Measurements from ENCODE around the gene PTF1A. TPM values are rescaled to one million over a fixed set of nuclear protein-coding genes. Genes with fewer than 3 reads are reported as not detected.

The PTF1A gene
- total and polyA plus RNA-seq, 2 of the 4 experiments (the other 2 are of a cell fraction), result not detected

DNA sequence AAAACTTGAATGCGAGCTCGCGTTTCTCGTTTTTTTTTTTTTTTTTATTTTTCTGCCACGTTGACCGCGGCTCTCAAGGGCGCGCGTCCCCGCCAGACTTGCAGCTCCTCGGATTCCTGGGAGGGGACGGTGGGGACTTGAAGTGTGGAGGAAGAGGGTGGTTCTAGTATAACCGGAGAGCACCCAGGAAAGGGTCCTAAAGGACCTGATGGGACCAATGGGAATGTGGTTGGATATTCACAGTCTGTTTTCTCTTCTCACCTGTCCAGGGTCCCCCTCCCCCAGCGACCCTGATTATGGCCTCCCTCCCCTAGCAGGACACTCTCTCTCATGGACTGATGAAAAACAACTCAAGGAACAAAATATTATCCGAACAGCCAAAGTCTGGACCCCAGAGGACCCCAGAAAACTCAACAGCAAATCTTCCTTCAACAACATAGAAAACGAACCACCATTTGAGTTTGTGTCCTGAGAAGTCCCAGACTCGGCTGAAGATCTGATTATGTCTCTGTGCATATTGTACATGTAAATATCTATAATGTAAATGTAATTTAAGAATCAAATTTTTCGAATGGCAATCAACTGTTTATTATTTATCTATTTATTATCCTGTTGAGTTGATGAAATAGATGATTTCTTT lies 1.4 kb downstream of the PTF1A start (continued):
- TF ChIP-seq MXI1 (IDR thresholded peaks at IDR 0.05; ENCODE audit: borderline replicate concordance, low read depth, low read length), result no peak
- TF ChIP-seq RCOR1 (IDR thresholded peaks at IDR 0.05; ENCODE audit: insufficient replicate concordance, low read length), result no peak

DNA sequence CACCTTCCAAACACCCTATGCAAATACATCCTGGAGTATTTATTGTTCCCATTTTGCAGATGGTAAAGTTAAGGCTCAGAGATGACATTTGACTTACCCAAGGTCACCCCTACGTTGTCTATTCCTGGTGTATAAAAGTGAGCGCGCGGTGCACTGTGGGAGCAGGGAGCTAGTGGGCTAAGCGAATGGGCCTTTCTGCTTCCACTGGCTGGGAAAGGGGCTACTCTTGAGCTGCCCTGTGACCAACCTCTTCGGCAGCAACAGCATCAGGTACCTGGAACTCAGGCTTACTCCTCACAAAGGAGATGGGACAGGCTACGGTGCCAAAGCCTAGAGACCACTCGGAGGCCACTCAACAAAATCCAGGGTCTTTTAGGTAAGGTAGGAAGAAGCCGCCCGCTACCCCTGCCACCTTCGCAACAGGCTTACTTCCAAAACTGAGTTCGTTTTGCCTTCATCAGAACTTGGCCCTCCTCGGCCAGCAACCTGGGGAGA lies 2.4 kb downstream of the PTF1A start:
- no peak overlapping the region for H2AK9ac ChIP-seq (replicated peaks; ENCODE audit: low read depth, low read length, poor library complexity)
- no peak overlapping the region for H4K8ac ChIP-seq (ENCODE audit: low read depth in 2 of 2, low read length in 2 of 2)
- no peak overlapping the region for H2AK5ac ChIP-seq (ENCODE audit: low read depth, low read length)
- no peak overlapping the region for H3K18ac ChIP-seq (ENCODE audit: low read depth, low read length)
- WGBS, 2 experiments (ENCODE audit: extremely low coverage in 2 of 2, insufficient read length in 1 of 2), result 0% methylated on average over 1 of the region's 13 CpGs; no CpG with 5 or more reads in 1 of the 2 experiments
- ChIA-PET CTCF (no interaction called here), POLR2A (ENCODE audit: unreplicated experiment) (no interaction called here)
- in situ Hi-C loops (cut with MboI; ENCODE audit: low sequenced_read_pairs) (no loop called here), intact Hi-C loops (cut with micrococcal nuclease) (no loop called here), dilution Hi-C loops (cut with HindIII; ENCODE audit: low sequenced_read_pairs, unreplicated experiment) (no loop called here)
- H3K4me1 ChIP-seq (ENCODE audit: control insufficient read depth, insufficient read depth, low read length), result no peaks in the 10 kb centered on the region
- H3K56ac ChIP-seq (ENCODE audit: extremely low read depth, insufficient read depth, low read length), result no peak overlapping the region
- H3K4me2 ChIP-seq (ENCODE audit: low read depth, low read length), result no peak overlapping the region
- H4K20me1 ChIP-seq (ENCODE audit: insufficient read depth, low read length), result no peaks in the 10 kb centered on the region
- H3K9ac ChIP-seq (ENCODE audit: low read depth, low read length), result no peak overlapping the region
- no peak overlapping the region for H4K5ac ChIP-seq (ENCODE audit: low read depth, low read length)
- H3K4me3 ChIP-seq (ENCODE audit: insufficient read depth, low read depth, low read length), result no peak overlapping the region
- no peak overlapping the region for H2BK5ac ChIP-seq (ENCODE audit: low read depth, low read length, poor library complexity, severe bottlenecking)
- H2BK20ac ChIP-seq (ENCODE audit: low read depth, low read length), result no peak overlapping the region
- H2BK120ac ChIP-seq (ENCODE audit: low read depth, low read length), result no peak overlapping the region
- BruUV-seq (replicated peaks), result no TSS peak
- peaks cover 4% of the 10 kb centered on the region; the same call in 1 of the 2 replicates for H3K9me3 ChIP-seq (ENCODE audit: control insufficient read depth, insufficient read depth, low read length)
- DNase-seq (no peak), ATAC-seq (ENCODE audit: low read depth) (no peak)
- no peak overlapping the region for H3K4ac ChIP-seq (ENCODE audit: low read depth, low read length)
- H3K79me1 ChIP-seq (ENCODE audit: low read depth in 1 of 2, low read length in 2 of 2), result no peaks in the 10 kb centered on the region
- H3K23ac ChIP-seq (ENCODE audit: low read depth, low read length), result no peak overlapping the region
- H3K14ac ChIP-seq (replicated peaks; ENCODE audit: low read depth, low read length), result no peak overlapping the region
- H4K91ac ChIP-seq (ENCODE audit: insufficient read depth, low read depth, low read length), result no peak overlapping the region
- no peak overlapping the region for H2AFZ ChIP-seq (replicated peaks; ENCODE audit: low read length, poor library complexity)
- H3K36me3 ChIP-seq (ENCODE audit: control insufficient read depth, insufficient read depth, low read length), result no peaks in the 10 kb centered on the region
- H3K27ac ChIP-seq (ENCODE audit: insufficient read depth, low read length), result no peak overlapping the region
- no peak overlapping the region for H2BK15ac ChIP-seq (ENCODE audit: low read depth, low read length)
- H3K27me3 ChIP-seq (ENCODE audit: control insufficient read depth, insufficient read depth, low read length), result peaks cover 67% of the 10 kb centered on the region
- H3K9me1 ChIP-seq (ENCODE audit: insufficient read depth, low read length), result no peaks in the 10 kb centered on the region
- TF ChIP-seq POLR2A (IDR thresholded peaks at IDR 0.05; ENCODE audit: low read depth, low read length) (no peak), NFE2L2 (IDR thresholded peaks at IDR 0.05; ENCODE audit: low read depth, low read length) (no peak), BHLHE40 (IDR thresholded peaks at IDR 0.05; ENCODE audit: low read depth, low read length) (no peak), CHD1 (IDR thresholded peaks at IDR 0.05; ENCODE audit: low read depth, low read length) (no peak), SMC3 (IDR thresholded peaks at IDR 0.05; ENCODE audit: low read depth, low read length) (no peak), RFX5 (IDR thresholded peaks at IDR 0.05; ENCODE audit: low read depth, low read length) (no peak), RCOR1 (IDR thresholded peaks at IDR 0.05; ENCODE audit: insufficient replicate concordance, low read length) (no peak), MXI1 (IDR thresholded peaks at IDR 0.05; ENCODE audit: borderline replicate concordance, low read depth, low read length) (no peak), RAD21 (IDR thresholded peaks at IDR 0.05; ENCODE audit: low read length) (no peak), FOS (IDR thresholded peaks at IDR 0.05; ENCODE audit: low read depth, low read length) (no peak), CEBPB (IDR thresholded peaks at IDR 0.05; ENCODE audit: low read depth, low read length) (no peak), MAZ (IDR thresholded peaks at IDR 0.05; ENCODE audit: borderline replicate concordance, low read depth, low read length) (no peak)
- TF ChIP-seq, protein P1, sequence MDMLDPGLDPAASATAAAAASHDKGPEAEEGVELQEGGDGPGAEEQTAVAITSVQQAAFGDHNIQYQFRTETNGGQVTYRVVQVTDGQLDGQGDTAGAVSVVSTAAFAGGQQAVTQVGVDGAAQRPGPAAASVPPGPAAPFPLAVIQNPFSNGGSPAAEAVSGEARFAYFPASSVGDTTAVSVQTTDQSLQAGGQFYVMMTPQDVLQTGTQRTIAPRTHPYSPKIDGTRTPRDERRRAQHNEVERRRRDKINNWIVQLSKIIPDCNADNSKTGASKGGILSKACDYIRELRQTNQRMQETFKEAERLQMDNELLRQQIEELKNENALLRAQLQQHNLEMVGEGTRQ (IDR thresholded peaks at IDR 0.05; ENCODE audit: low read depth, low read length), result no peak
- TF ChIP-seq, protein P2, sequence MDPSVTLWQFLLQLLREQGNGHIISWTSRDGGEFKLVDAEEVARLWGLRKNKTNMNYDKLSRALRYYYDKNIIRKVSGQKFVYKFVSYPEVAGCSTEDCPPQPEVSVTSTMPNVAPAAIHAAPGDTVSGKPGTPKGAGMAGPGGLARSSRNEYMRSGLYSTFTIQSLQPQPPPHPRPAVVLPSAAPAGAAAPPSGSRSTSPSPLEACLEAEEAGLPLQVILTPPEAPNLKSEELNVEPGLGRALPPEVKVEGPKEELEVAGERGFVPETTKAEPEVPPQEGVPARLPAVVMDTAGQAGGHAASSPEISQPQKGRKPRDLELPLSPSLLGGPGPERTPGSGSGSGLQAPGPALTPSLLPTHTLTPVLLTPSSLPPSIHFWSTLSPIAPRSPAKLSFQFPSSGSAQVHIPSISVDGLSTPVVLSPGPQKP (IDR thresholded peaks at IDR 0.05; ENCODE audit: borderline replicate concordance, low read depth, low read length), result no peak

Data from IMR-90 (cell line).